Panc1 (cell line): Measurements from ENCODE around the gene CYP27A1.
"Not testable (repeated sequence)": the region's sequence is repeated elsewhere in the genome, so short reads cannot be mapped to it uniquely, and the experiment has no call there.

ENCODE experiments used
- CTCF ChIP-seq: fragments of 450-650 bp; IDR thresholded peaks from 2 replicates; pipeline ENCODE4 v1.5.1; 2017; ENCODE audit warnings: mild to moderate bottlenecking
- TCF7L2 ChIP-seq: IDR thresholded peaks from 2 replicates; pipeline ENCODE4 v1.6.1; 2011; ENCODE audit warnings: mild to moderate bottlenecking, low read depth, low read length, inconsistent platforms

- not testable (repeated sequence) for TF ChIP-seq CTCF, TCF7L2
These were observed 65.0 kb downstream of the CYP27A1 start for GRCh38 chr2:218846963-218847362.
